HepG2 (cell line): ENCODE data around the gene SLC6A8. TPM values are rescaled to one million over a fixed set of nuclear protein-coding genes. Genes with fewer than 3 reads are reported as not detected.

Source experiments
- ARNTL ChIP-seq: sonication (generic); formaldehyde crosslinking; IDR thresholded peaks from 2 replicates; pipeline ENCODE4 v1.4.0; 2020; ENCODE audit warnings: mild to moderate bottlenecking, missing genetic modification reagents
- BRCA1 ChIP-seq: sonication (generic); formaldehyde crosslinking; IDR thresholded peaks from 2 replicates; pipeline ENCODE4 v1.4.0; 2020; ENCODE audit warnings: missing genetic modification reagents
- BRF2 ChIP-seq: sonication (generic); formaldehyde crosslinking; IDR thresholded peaks from 2 replicates; pipeline ENCODE4 v1.8.1; 2022; ENCODE audit warnings: mild to moderate bottlenecking, missing genetic modification reagents
- DMAP1 ChIP-seq: IDR thresholded peaks from 2 replicates; pipeline ENCODE4 v1.6.1; 2016
- ELF3 ChIP-seq: IDR thresholded peaks from 2 replicates; pipeline ENCODE4 v1.6.1; 2016; ENCODE audit warnings: missing genetic modification reagents, missing compliant biosample characterization
- GMEB1 ChIP-seq: sonication (generic); formaldehyde crosslinking; IDR thresholded peaks from 2 replicates; pipeline ENCODE4 v1.5.1; 2020; ENCODE audit warnings: missing genetic modification reagents, mild to moderate bottlenecking, borderline replicate concordance
- HINFP ChIP-seq: sonication (generic); formaldehyde crosslinking; IDR thresholded peaks from 2 replicates; pipeline ENCODE4 v1.4.0; 2020; ENCODE audit warnings: low read depth, mild to moderate bottlenecking, missing genetic modification reagents
- HMG20A ChIP-seq: IDR thresholded peaks from 2 replicates; pipeline ENCODE4 v1.6.1; 2016; ENCODE audit warnings: borderline replicate concordance
- MAF1 ChIP-seq: sonication (generic); formaldehyde crosslinking; IDR thresholded peaks from 2 replicates; pipeline ENCODE4 v1.5.0; 2020; ENCODE audit warnings: missing genetic modification reagents, borderline replicate concordance
- MAFK ChIP-seq, 2 experiments: IDR thresholded peaks in 1 of 2; conservative IDR thresholded peaks in 1 of 2; 2 replicates each; pipeline ENCODE4 v1.6.1; 2011; ENCODE audit warnings: improper control_type of control experiment in 2 of 2, low read length in 2 of 2
- MXI1 ChIP-seq: IDR thresholded peaks from 3 replicates; pipeline ENCODE4 v1.6.1; 2012; ENCODE audit warnings: low read depth, low read length, inconsistent platforms, borderline replicate concordance
- PAF1 ChIP-seq: IDR thresholded peaks from 2 replicates; pipeline ENCODE4 v1.6.1; 2016; ENCODE audit warnings: missing genetic modification reagents, missing compliant biosample characterization
- PAXIP1 ChIP-seq: sonication (generic); formaldehyde crosslinking; conservative IDR thresholded peaks from 2 replicates; pipeline ENCODE4 v1.4.0; 2020; ENCODE audit warnings: mild to moderate bottlenecking, missing genetic modification reagents, moderate library complexity
- SMC3 ChIP-seq: IDR thresholded peaks from 2 replicates; pipeline ENCODE4 v1.6.1; 2011; ENCODE audit warnings: low read length, improper control_type of control experiment
- TEF ChIP-seq: sonication (generic); formaldehyde crosslinking; IDR thresholded peaks from 2 replicates; pipeline ENCODE4 v1.5.0; 2020; ENCODE audit warnings: missing genetic modification reagents
- TOPORS ChIP-seq: sonication (generic); formaldehyde crosslinking; IDR thresholded peaks from 2 replicates; pipeline ENCODE4 v1.8.0; 2023; ENCODE audit warnings: mild to moderate bottlenecking, missing genetic modification reagents
- ZNF451 ChIP-seq: sonication (generic); formaldehyde crosslinking; IDR thresholded peaks from 2 replicates; pipeline ENCODE4 v1.5.0; 2020; ENCODE audit warnings: mild to moderate bottlenecking, missing genetic modification reagents
- ZNF629 ChIP-seq: sonication (generic); formaldehyde crosslinking; conservative IDR thresholded peaks from 2 replicates; pipeline ENCODE4 v1.5.0; 2020; ENCODE audit warnings: missing genetic modification reagents
- ZSCAN25 ChIP-seq: sonication (generic); formaldehyde crosslinking; IDR thresholded peaks from 2 replicates; pipeline ENCODE4 v1.8.0; 2022; ENCODE audit warnings: mild to moderate bottlenecking, missing genetic modification reagents
- polyA plus RNA-seq, 8 experiments: library from polyadenylated mRNA; depleted of rRNA in 3 of 8; stranded (reverse) in 7 of 8; unstranded in 1 of 8; fragments of >200 nt; fragmentation: Illumina TruSeq in 4 of 8; extraction: Trizol in 4 of 8; gene quantifications; 2 replicates each; pipeline versions ENCODE4 v1.2.1 to v1.2.3, GENCODE V29; 2011 to 2016; ENCODE audit warnings: low read depth in 4 of 8, missing spikeins in 1 of 8, mixed read lengths in 1 of 8; ENCODE audit not compliant: insufficient read depth in 1 of 8
- total RNA-seq, 5 experiments: library from RNA; depleted of rRNA; stranded (reverse); fragments of >200 nt; fragmentation: Illumina TruSeq; extraction: Trizol; gene quantifications; 2 replicates each; pipeline ENCODE4 v1.2.3, GENCODE V29; 2016; ENCODE audit warnings: low read depth in 1 of 5

SLC6A8 gene
- total and polyA plus RNA-seq, 2 of the 13 experiments (the other 11 are each of a cell fraction or from before 2014, with no cell fraction given), result 13.9 to 176 TPM

GRCh38 chrX:153646620-153647373 is 40.9 kb upstream of the SLC6A8 start, which contains the start of gene DUSP9 (continued):
- no peak for TF ChIP-seq ARNTL (CRISPR knock-in tag)
- TF ChIP-seq TOPORS (CRISPR knock-in tag), result peak; percentile 15; the same call in 1 of the 2 replicates
- TF ChIP-seq BRCA1 (CRISPR knock-in tag), result peak; percentile 67
- no peak for TF ChIP-seq SMC3
- no peak for TF ChIP-seq HINFP (CRISPR knock-in tag)
- TF ChIP-seq MAFK (conservative IDR thresholded peaks at IDR 0.05 in 1 of 2, IDR thresholded peaks at IDR 0.05 in 1 of 2; ENCODE audit: low read length in 2 of 2), result no peak
- TF ChIP-seq MAF1 (CRISPR knock-in tag), result no peak
- TF ChIP-seq TEF, result no peak
- TF ChIP-seq BRF2 (CRISPR knock-in tag), result no peak
- TF ChIP-seq ELF3 (CRISPR knock-in tag), result no peak; the same call in 1 of the 2 replicates
- TF ChIP-seq ZNF629, result peak; percentile 98
- TF ChIP-seq DMAP1 (CRISPR knock-in tag), result peak; percentile 42; the same call in 1 of the 2 replicates
- TF ChIP-seq GMEB1 (CRISPR knock-in tag), result no peak; the same call in 1 of the 2 replicates
- TF ChIP-seq ZNF451 (CRISPR knock-in tag), result peak; percentile 87; the same call in 1 of the 2 replicates
- peak; percentile 74; the same call in 1 of the 3 replicates for TF ChIP-seq MXI1
- 0 out of 2 replicates have a peak, but pooled peaks have one; percentile 20 for TF ChIP-seq PAF1 (CRISPR knock-in tag)
- peak; percentile 42; the same call in 1 of the 2 replicates for TF ChIP-seq HMG20A (CRISPR knock-in tag)
- TF ChIP-seq PAXIP1 (CRISPR knock-in tag), result peak; percentile 82
- TF ChIP-seq ZSCAN25 (CRISPR knock-in tag), result peak; percentile 53; the same call in 1 of the 2 replicates
